HL-60 (cell line): ENCODE measurements around the gene TRPV4.

Experiments used
- GABPA ChIP-seq: IDR thresholded peaks from 2 replicates; pipeline ENCODE4 v1.6.1; 2012; ENCODE audit warnings: low read depth
- TF ChIP-seq, protein P1 (sequence below): IDR thresholded peaks from 2 replicates; pipeline ENCODE4 v1.6.1; 2012; ENCODE audit warnings: low read depth; ENCODE audit not compliant: insufficient replicate concordance

GRCh38 chr12:109773384-109774011, 59.7 kb downstream of the TRPV4 start:
- TF ChIP-seq, protein P1, sequence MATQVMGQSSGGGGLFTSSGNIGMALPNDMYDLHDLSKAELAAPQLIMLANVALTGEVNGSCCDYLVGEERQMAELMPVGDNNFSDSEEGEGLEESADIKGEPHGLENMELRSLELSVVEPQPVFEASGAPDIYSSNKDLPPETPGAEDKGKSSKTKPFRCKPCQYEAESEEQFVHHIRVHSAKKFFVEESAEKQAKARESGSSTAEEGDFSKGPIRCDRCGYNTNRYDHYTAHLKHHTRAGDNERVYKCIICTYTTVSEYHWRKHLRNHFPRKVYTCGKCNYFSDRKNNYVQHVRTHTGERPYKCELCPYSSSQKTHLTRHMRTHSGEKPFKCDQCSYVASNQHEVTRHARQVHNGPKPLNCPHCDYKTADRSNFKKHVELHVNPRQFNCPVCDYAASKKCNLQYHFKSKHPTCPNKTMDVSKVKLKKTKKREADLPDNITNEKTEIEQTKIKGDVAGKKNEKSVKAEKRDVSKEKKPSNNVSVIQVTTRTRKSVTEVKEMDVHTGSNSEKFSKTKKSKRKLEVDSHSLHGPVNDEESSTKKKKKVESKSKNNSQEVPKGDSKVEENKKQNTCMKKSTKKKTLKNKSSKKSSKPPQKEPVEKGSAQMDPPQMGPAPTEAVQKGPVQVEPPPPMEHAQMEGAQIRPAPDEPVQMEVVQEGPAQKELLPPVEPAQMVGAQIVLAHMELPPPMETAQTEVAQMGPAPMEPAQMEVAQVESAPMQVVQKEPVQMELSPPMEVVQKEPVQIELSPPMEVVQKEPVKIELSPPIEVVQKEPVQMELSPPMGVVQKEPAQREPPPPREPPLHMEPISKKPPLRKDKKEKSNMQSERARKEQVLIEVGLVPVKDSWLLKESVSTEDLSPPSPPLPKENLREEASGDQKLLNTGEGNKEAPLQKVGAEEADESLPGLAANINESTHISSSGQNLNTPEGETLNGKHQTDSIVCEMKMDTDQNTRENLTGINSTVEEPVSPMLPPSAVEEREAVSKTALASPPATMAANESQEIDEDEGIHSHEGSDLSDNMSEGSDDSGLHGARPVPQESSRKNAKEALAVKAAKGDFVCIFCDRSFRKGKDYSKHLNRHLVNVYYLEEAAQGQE = no peak
- no peak for TF ChIP-seq GABPA
